Activated CD8-positive, alpha-beta memory T cell treated with anti-CD3 and anti-CD28 coated beads, Interleukin-2, amount 10 ng/mL, durations not matched to agents 7 days and 5 days (primary cell): ENCODE data around the gene RAD51B. TPM values are rescaled to one million over a fixed set of nuclear protein-coding genes. Genes with fewer than 3 reads are reported as not detected.

Source experiments
- ATAC-seq: fragments of 150-1000 bp; cut with Tn5 transposase; one replicate; pipeline ENCODE4 v1.10.0; 2021; ENCODE audit warnings: moderate library complexity
- CTCF ChIA-PET: fragments of 350-600 bp; sonication (Branson Sonifier 250); formaldehyde crosslinking; loops from one replicate; lab custom pipeline; 2021; ENCODE audit warnings: antibody characterized with exemption; lab: Charles Lee
- DNase-seq: peaks from one replicate; pipeline ENCODE4 v3.0.0-alpha.2; 2020
- H3K27ac Mint-ChIP-seq: one replicate; pipeline ENCODE4 v1.8.0; 2021; ENCODE audit warnings: mild to moderate bottlenecking, mixed read lengths
- H3K27me3 Mint-ChIP-seq: one replicate; pipeline ENCODE4 v1.8.0; 2021; ENCODE audit warnings: mixed read lengths
- H3K36me3 Mint-ChIP-seq: one replicate; pipeline ENCODE4 v1.8.0; 2021; ENCODE audit warnings: mild to moderate bottlenecking, mixed read lengths
- H3K4me1 Mint-ChIP-seq: one replicate; pipeline ENCODE4 v1.8.0; 2021; ENCODE audit warnings: mixed read lengths
- H3K4me3 Mint-ChIP-seq: one replicate; pipeline ENCODE4 v1.8.0; 2021; ENCODE audit warnings: mild to moderate bottlenecking, moderate library complexity, mixed read lengths
- H3K9me3 Mint-ChIP-seq: one replicate; pipeline ENCODE4 v1.8.0; 2022; ENCODE audit warnings: low read depth, mixed read lengths
- total RNA-seq, 2 experiments: library from RNA; stranded (reverse); gene quantifications; one replicate each; pipeline ENCODE4 v1.2.3, GENCODE V29; 2021

RAD51B gene
- total RNA-seq, 2 experiments from 2014 or later: 35.3 to 55.5 TPM

DNA sequence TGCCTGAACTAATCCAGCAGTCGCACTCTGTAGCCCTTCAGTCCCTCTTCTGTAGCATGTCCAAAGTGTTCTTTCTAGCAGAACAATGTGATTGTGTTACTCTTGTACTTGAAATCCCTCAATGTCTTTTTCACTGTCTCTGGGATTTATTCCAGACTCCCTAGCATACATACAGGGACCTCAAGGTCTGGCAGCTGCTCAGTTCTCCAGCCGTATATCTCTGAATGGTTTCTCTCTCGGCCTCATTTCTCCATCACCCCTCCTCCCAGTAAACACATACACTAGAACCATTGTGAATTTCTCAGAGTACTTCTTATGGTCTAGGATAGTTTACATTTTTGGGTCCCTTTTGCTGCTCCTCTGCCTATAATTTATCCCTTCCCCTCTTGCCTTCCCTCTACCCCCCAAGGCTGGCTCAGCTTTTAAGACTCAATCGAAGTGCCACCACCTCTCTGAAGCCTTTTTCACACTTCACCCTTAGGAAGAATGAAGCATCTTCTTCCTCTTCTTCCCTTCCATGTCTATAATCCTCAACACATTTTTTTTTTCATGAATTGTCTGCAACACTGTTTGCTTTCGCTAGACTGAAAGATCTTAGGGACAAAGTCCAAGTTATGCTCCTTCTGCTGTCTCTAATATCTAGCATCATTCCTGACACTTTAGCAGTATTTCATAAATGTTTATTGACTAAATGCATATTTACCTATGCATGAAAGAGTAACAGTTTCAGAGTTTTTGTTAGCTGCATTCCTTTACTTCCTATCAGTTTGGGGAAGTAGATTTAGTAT, 527.2 kb downstream of the RAD51B start:
- CTCF ChIA-PET: no interaction called here
- no peak overlapping the region for H3K27ac Mint-ChIP-seq

DNA sequence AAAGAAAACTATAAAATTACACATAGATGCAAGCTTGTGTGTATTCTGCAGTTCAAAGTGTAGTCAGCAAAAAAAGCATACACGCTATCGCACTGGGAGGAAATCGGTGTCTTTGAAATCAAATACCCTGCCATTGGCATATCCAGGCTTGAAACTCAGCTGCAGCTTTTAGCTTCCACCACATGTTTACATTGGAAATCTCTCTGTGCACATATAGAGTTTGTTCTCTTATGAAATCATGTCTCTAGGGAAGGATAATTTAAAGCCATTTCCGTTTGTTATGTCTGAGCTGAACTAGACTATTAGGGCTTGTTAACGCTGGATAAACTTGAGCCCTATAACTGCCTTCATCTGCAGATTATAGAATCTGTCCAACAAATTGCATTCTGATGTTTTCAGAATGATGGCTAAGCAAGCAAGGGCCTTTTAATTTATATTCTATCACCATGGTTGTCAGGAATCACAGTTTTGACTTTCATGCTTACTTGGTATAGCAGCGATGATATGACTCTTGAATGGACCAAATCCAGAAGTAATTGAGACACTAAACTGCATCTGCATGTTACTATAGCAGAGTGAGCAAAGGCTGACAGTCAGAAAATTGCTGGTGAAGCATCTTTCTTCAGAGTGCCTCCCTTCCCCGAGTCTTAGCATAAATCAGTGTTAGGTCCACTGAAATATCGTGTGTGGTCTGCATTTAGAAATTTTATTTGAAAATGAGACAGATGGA, 530.5 kb downstream of the RAD51B start:
- Mint-ChIP-seq H3K27ac (no peak overlapping the region), H3K27me3 (no peaks in the 10 kb centered on the region), H3K4me1 (no peaks in the 10 kb centered on the region), H3K9me3 (peaks cover 3% of the 10 kb centered on the region), H3K4me3 (no peak overlapping the region), H3K36me3 (peaks cover 3% of the 10 kb centered on the region)
- DNase-seq (no peak), ATAC-seq (no peak)
- CTCF ChIA-PET: no interaction called here

More for the DNA sequence above, 527.2 kb downstream of the RAD51B start:
- Mint-ChIP-seq H3K36me3 (peaks cover 9% of the 10 kb centered on the region), H3K4me1 (peaks cover 3% of the 10 kb centered on the region), H3K9me3 (peaks cover 5% of the 10 kb centered on the region), H3K27me3 (no peaks in the 10 kb centered on the region), H3K4me3 (no peak overlapping the region)
- DNase-seq: no peak
- no peak for ATAC-seq

DNA sequence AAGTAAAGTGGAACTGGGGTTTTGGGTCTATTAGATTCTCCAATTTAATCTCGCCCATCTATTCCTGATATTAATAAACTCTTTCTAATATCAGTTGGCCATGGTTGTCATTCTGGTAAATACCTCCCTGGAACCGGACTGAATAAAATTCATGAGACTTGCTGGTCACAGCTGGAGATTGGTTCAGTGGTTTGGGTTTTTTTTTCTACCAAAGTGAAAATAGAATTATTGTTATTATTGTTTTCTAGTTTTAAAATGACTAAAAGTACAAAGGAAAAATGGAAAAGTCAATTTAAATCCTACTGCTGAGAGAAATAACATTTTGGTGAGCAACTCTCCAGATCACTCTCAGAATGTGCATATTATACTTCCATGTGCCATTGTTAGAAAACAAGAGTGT, 535.8 kb downstream of the RAD51B start:
- CTCF ChIA-PET: interaction anchor here (1.6 kb wide), 1 partner anchor 12 kb away, joined by 5 read pairs; no protein-coding TSS in a partner anchor
- Mint-ChIP-seq H3K36me3 (no peaks in the 10 kb centered on the region), H3K27me3 (no peaks in the 10 kb centered on the region)

DNA sequence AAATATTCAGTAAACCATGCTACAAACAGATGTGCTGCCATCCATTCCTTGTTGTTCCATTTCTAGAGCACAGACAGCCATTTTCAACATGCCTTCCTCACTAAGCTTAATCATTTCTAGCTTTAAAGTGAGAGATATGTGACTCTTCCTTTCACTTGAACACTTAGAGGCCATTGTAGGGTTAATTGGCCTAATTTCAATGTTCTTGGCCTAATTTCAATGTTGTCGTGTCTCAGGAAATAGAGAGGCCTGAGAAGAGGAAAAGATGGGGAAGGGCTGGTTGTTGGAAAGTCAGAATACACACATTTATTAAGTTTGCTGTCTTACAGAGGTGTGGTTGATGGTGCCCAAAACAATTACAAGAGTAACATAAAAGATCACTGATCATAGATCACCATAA, 538.2 kb downstream of the RAD51B start:
- Mint-ChIP-seq H3K27ac (no peak overlapping the region), H3K36me3 (no peaks in the 10 kb centered on the region), H3K27me3 (no peaks in the 10 kb centered on the region), H3K9me3 (no peaks in the 10 kb centered on the region), H3K4me3 (no peak overlapping the region), H3K4me1 (no peaks in the 10 kb centered on the region)
- ATAC-seq (no peak), DNase-seq (no peak)
- CTCF ChIA-PET: no interaction called here

More for the DNA sequence above, 535.8 kb downstream of the RAD51B start:
- Mint-ChIP-seq H3K9me3 (no peaks in the 10 kb centered on the region), H3K4me1 (no peaks in the 10 kb centered on the region), H3K4me3 (no peak overlapping the region), H3K27ac (no peak overlapping the region)
- DNase-seq (no peak), ATAC-seq (no peak)

DNA sequence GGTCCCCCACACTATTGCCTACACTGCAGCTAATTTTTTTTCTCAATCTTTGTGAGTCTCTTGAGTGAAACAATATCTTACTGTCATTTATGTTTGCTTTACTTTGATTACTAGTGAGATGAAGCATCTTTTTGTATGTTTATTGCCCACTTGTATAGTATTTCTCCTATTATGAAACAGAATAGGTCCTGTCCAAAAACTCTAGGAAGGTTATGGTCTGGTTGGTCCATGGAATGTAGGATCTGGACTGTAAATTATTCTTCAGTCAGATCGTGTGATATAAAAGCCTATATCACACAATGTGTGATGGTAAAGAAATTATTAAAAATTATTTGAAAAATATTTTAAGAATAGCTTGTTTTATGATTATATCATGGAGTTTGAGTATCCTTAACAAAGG, 538.9 kb downstream of the RAD51B start:
- no peak for ATAC-seq
- no peaks in the 10 kb centered on the region for H3K4me1 Mint-ChIP-seq
- no peak overlapping the region for H3K27ac Mint-ChIP-seq
- no peaks in the 10 kb centered on the region for H3K27me3 Mint-ChIP-seq
- DNase-seq: no peak
- CTCF ChIA-PET: no interaction called here
- no peak overlapping the region for H3K4me3 Mint-ChIP-seq
- H3K36me3 Mint-ChIP-seq: no peaks in the 10 kb centered on the region
- H3K9me3 Mint-ChIP-seq: no peaks in the 10 kb centered on the region

DNA sequence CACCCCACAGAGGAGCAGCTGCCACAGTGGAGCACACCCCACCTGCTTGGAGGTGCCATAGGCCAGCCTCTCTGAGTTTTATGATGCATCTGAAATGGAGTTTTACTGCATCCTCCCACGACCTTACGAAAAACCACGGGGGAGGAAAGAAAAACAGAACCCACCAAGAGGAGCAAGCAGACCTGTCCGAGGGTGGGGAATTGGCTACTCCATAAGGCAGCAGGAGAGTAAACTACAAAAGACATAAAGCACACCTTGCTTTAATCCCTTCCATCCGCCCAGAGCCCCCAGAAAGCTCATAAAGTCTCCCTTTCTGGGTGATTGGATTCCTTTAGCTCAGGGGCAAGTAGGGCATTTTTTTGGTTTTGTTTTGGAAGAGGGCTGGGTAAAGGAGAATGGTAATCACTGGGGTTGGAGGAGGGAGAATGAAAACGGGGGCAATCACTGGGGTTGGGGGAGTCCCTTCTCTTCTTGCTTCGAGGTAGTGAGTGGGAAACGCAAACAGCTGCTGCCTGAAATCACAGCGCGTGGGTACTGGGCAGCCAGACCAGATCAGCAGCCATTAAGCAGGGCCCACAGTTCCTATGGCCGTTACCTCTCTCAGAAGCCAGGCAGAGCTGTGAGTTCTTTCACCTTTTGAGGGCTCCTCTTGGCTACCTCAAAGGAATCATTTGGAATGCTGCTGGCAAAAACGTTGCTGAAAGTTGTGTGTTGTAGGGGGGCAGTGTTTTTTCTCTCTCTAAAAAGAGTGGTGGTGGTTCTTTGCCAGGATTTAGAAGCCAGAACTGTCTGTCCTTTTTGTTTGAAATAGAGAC, 539.6 kb downstream of the RAD51B start:
- Mint-ChIP-seq H3K36me3 (no peaks in the 10 kb centered on the region), H3K4me3 (no peak overlapping the region), H3K27me3 (no peaks in the 10 kb centered on the region), H3K27ac (no peak overlapping the region), H3K4me1 (no peaks in the 10 kb centered on the region), H3K9me3 (no peaks in the 10 kb centered on the region)
- ATAC-seq: no peak
- CTCF ChIA-PET: no interaction called here
- DNase-seq: no peak

DNA sequence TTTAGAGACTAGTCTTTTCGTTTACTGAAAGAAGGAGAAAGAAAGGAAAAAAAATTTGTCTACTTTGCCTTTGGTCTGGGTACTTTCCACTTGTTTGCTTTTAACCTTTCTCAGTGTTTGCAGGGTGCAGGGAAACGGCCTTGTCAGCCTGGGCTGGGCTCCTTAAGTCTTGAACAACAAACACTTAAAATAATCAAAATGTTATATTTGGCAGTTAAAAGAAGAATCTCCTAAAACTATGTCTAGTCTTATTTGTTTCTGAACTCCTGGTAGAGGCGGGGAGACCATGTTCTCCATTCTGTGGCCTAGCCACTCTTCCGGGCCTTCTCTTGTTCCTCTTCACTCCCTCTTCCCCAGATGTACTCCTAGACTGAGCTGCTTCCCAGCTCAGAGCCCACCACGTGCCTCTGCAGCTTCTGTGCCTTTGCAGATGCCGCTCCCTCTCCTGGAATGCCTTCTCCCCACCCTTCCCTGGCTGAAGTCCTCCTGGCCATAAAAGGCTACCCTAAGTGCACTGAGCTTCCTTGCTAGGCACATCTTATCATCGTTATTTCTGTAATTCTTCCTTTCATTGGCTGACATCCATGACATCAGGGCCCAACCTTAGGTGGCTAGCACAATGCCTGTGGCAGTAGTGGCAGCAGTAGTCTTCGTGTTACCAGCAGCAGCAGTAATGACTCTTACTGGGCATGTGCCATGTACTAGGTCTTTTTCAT, 540.4 kb downstream of the RAD51B start:
- no peaks in the 10 kb centered on the region for H3K36me3 Mint-ChIP-seq
- no peaks in the 10 kb centered on the region for H3K27me3 Mint-ChIP-seq
- CTCF ChIA-PET: no interaction called here
- DNase-seq (no peak), ATAC-seq (no peak)
- H3K27ac Mint-ChIP-seq: no peak overlapping the region
- H3K4me3 Mint-ChIP-seq: no peak overlapping the region
- H3K9me3 Mint-ChIP-seq: no peaks in the 10 kb centered on the region
- H3K4me1 Mint-ChIP-seq: no peaks in the 10 kb centered on the region

DNA sequence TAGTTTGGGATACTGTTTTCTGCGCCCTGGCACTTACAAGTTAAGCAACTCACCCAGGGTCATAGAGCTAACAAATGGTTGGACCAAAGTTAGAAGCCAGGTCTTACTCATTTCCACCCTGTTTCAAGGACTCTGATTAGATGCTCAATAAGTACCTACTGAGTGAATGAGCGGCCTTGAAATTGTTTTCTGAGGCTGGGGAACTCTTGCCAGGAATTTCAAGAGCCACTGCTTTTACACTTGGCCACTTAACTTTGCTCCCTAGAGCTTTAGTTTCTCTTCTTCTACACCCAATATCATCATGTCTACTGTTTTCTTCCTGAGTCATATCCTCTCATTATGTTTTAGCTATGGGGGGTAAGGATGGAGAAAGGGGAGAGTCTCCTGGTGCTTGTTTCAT, 541.7 kb downstream of the RAD51B start:
- Mint-ChIP-seq H3K4me1 (no peaks in the 10 kb centered on the region), H3K27me3 (no peaks in the 10 kb centered on the region), H3K27ac (no peak overlapping the region), H3K4me3 (no peak overlapping the region), H3K9me3 (no peaks in the 10 kb centered on the region), H3K36me3 (no peaks in the 10 kb centered on the region)
- CTCF ChIA-PET: no interaction called here
- DNase-seq: no peak
- no peak for ATAC-seq

DNA sequence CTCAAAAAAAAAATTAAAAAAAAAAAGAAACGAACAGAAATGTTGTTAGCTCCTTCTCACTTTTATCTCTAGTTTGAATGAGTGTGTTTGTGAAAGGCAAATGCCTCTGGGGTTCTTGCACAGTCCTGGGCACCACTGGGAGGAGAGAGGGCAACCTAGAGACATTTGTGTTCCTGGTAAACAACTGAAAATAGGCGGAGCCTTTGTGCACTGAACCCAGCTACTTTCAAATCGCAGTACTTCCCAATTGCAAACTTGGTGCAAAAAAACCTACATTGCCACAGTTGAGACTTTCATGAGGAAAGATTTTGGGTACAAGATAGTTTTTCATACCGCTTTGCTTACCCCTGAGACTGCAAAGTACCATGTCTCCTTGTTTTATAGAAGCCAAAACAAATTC, 543.3 kb downstream of the RAD51B start:
- DNase-seq (no peak), ATAC-seq (no peak)
- CTCF ChIA-PET: no interaction called here
- Mint-ChIP-seq H3K27me3 (no peaks in the 10 kb centered on the region), H3K4me1 (no peaks in the 10 kb centered on the region), H3K4me3 (no peak overlapping the region), H3K9me3 (no peaks in the 10 kb centered on the region), H3K27ac (no peak overlapping the region), H3K36me3 (no peaks in the 10 kb centered on the region)

DNA sequence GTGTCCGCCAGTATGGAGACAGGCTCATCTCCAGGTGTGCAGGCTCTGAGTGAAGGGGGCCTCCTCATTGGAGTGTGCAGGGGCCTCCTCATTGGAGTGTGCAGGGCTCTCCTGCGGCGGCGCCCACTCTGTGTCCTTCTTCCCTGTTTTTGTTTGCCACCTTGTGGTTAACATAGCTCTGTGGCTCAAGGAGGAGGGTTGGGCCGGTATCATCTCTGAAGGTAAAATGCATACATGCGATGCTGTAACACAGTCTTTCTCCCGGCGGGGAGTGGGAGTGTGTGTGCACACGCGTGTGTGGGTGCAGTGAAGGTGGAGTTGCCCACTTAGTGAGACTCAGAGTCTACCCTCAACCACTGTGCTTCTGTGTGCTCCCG, 543.9 kb downstream of the RAD51B start:
- CTCF ChIA-PET: no interaction called here
- no peak overlapping the region for H3K27ac Mint-ChIP-seq
- H3K27me3 Mint-ChIP-seq: no peaks in the 10 kb centered on the region
- ATAC-seq: no peak
- H3K9me3 Mint-ChIP-seq: no peaks in the 10 kb centered on the region
- no peak overlapping the region for H3K4me3 Mint-ChIP-seq
- no peak for DNase-seq
- peaks cover 2% of the 10 kb centered on the region for H3K4me1 Mint-ChIP-seq
- H3K36me3 Mint-ChIP-seq: no peaks in the 10 kb centered on the region

DNA sequence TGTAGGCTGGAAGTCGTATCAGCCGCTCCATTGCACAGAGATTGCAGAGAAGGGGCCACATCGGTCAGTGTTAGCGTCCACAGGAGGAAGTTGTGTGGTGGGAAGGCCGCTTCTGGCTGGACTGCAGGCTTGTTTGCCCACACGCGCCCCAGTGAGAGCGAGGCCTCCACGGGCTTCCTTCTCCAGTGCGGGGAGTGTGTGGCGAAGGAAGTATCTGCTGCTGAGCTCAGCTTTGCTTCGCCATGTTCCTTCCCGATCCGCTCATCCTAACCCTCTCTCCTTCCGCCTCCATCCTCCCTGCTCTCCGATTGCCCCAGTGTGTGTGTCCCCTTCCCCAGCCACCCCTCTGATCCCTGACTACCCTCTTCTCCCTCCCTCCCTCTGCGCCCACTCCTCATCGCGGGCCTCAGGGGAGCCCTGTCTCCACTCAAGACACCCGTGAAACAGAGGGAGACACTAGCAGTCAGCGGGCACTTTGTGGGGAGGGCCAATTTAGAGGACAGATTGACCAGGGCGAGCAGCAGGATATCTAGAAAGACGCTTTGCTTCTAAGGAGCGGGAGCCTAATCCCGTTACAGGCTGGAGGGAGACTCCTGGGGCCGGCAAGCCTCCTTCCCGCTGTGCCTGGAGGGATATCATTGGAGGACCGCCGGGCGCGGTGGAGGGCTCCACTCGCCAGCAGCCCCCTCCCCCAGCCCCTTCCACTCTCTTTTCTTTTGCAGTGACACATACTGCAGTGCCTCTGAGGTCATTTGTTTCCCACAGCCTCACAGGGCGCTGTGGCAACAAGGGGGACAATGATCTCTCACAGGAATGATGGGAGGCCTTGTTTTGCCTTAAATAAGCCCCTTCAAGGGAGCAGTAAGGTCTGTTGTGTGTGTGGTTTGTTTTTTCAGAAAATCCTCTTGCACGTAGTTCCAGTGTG, 544.5 kb downstream of the RAD51B start:
- H3K36me3 Mint-ChIP-seq: no peaks in the 10 kb centered on the region
- no peak for ATAC-seq

DNA sequence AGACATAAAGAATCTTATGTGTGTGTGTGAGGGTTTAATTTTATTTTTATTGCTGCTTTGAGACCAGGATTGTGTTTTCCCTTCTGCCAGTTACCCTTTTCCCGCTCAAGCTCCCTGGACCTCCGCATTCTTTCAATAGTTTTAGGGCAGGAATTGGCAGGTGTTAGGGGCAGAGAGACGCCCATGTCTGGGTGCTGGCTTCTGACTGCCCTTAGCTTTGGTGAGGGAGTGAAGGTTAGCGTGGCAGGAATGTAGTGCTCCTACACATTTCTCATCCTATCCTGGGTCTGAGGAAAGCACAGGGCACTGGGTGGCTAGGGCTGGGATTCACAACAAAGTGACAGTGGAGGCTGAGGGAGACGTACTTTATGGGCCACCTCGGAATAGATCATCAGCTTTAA, 545.2 kb downstream of the RAD51B start:
- H3K36me3 Mint-ChIP-seq: no peaks in the 10 kb centered on the region
- CTCF ChIA-PET: no interaction called here

More for the DNA sequence above, 544.5 kb downstream of the RAD51B start:
- no peak overlapping the region for H3K4me3 Mint-ChIP-seq
- no peaks in the 10 kb centered on the region for H3K27me3 Mint-ChIP-seq
- CTCF ChIA-PET: no interaction called here
- peaks cover 9% of the 10 kb centered on the region for H3K4me1 Mint-ChIP-seq
- H3K27ac Mint-ChIP-seq: no peak overlapping the region
- no peak for DNase-seq
- no peaks in the 10 kb centered on the region for H3K9me3 Mint-ChIP-seq

More for the DNA sequence above, 545.2 kb downstream of the RAD51B start:
- Mint-ChIP-seq H3K9me3 (no peaks in the 10 kb centered on the region), H3K4me1 (peaks cover 15% of the 10 kb centered on the region), H3K4me3 (no peak overlapping the region), H3K27ac (no peak overlapping the region), H3K27me3 (no peaks in the 10 kb centered on the region)
- ATAC-seq: no peak
- DNase-seq: no peak
